Measurements from ENCODE around the gene RCCD1. TPM values are rescaled to one million over a fixed set of nuclear protein-coding genes. Genes with fewer than 3 reads are reported as not detected.
A peak's percentile ranks its signal among the peaks of the same experiment; 100 is the strongest.
"Not testable (repeated sequence)": the region's sequence is repeated elsewhere in the genome, so short reads cannot be mapped to it uniquely, and the experiment has no call there.

Gene RCCD1
- total RNA-seq, 1 donor, result 10.1 TPM

- no peak for TF ChIP-seq CTCF (IDR thresholded peaks at IDR 0.05; ENCODE audit: insufficient read depth, low read length)
- no peak overlapping the region for H3K4me3 ChIP-seq (ENCODE audit: low read depth, low read length)
- DNase-seq (ENCODE audit: low read depth), result no peak
These were observed 35.8 kb upstream of the RCCD1 start for GRCh38 chr15:90918835-90919234.

- no peak for DNase-seq (ENCODE audit: low read depth)
- no peak for TF ChIP-seq CTCF (IDR thresholded peaks at IDR 0.05; ENCODE audit: insufficient read depth, low read length)
- no peak overlapping the region for H3K4me3 ChIP-seq (ENCODE audit: low read depth, low read length)
These were observed 32.8 kb upstream of the RCCD1 start for GRCh38 chr15:90921887-90922286.

GRCh38 chr15:90922712-90923322, 31.9 kb upstream of the RCCD1 start:
- not testable (repeated sequence) for H3K4me3 ChIP-seq (ENCODE audit: low read depth, low read length); DNase-seq (ENCODE audit: low read depth)

GRCh38 chr15:90924375-90924774, 30.3 kb upstream of the RCCD1 start:
- no peak for DNase-seq (ENCODE audit: low read depth)
- no peak for TF ChIP-seq CTCF (IDR thresholded peaks at IDR 0.05; ENCODE audit: insufficient read depth, low read length)
- no peak overlapping the region for H3K4me3 ChIP-seq (ENCODE audit: low read depth, low read length)

- DNase-seq (ENCODE audit: low read depth); H3K4me3 ChIP-seq (ENCODE audit: low read depth, low read length): not testable (repeated sequence)
These were observed 27.9 kb upstream of the RCCD1 start for GRCh38 chr15:90926766-90927165.

GRCh38 chr15:90928106-90928505, 26.6 kb upstream of the RCCD1 start:
- DNase-seq (ENCODE audit: low read depth), result not testable (repeated sequence)

GRCh38 chr15:90929246-90930019, 25.3 kb upstream of the RCCD1 start:
- DNase-seq (ENCODE audit: low read depth), result no peak
- peak overlapping the region; percentile 74 for H3K4me3 ChIP-seq (ENCODE audit: low read depth, low read length)
- no peak for TF ChIP-seq CTCF (IDR thresholded peaks at IDR 0.05; ENCODE audit: insufficient read depth, low read length)

More at GRCh38 chr15:90928106-90928505, 26.6 kb upstream of the RCCD1 start:
- H3K4me3 ChIP-seq (ENCODE audit: low read depth, low read length), result not testable (repeated sequence)

- peak overlapping the region; percentile 74 for H3K4me3 ChIP-seq (ENCODE audit: low read depth, low read length)
- no peak for TF ChIP-seq CTCF (IDR thresholded peaks at IDR 0.05; ENCODE audit: insufficient read depth, low read length)
- DNase-seq (ENCODE audit: low read depth), result peak; percentile 35
These were observed 23.7 kb upstream of the RCCD1 start for GRCh38 chr15:90930861-90931574.
